GM12873 (cell line): Measurements from ENCODE around the gene RALGAPA2.

Source experiments
- CTCF ChIP-seq: IDR thresholded peaks from 2 replicates; pipeline ENCODE4 v1.5.1; 2012; ENCODE audit warnings: low read depth, mild to moderate bottlenecking, moderate library complexity, low read length, control low read depth; ENCODE audit not compliant: insufficient read depth; ENCODE audit errors: missing control alignments

The RALGAPA2 gene

GRCh38 chr20:20720158-20720557, 7.7 kb upstream of the RALGAPA2 start:
- no peak for TF ChIP-seq CTCF

- no peak for TF ChIP-seq CTCF
Measured at GRCh38 chr20:20719411-20719810, 7.0 kb upstream of the RALGAPA2 start.

GRCh38 chr20:20713244-20713765, 861 bp upstream of the RALGAPA2 start:
- no peak for TF ChIP-seq CTCF

- no peak for TF ChIP-seq CTCF
Measured at GRCh38 chr20:20712004-20712473, 405 bp downstream of the RALGAPA2 start.

- no peak for TF ChIP-seq CTCF
Measured at GRCh38 chr20:20711413-20711812, 1.0 kb downstream of the RALGAPA2 start.

- no peak for TF ChIP-seq CTCF
Measured at GRCh38 chr20:20710443-20711315, 1.8 kb downstream of the RALGAPA2 start.

- TF ChIP-seq CTCF: no peak
Measured at GRCh38 chr20:20709887-20710286, 2.6 kb downstream of the RALGAPA2 start.
